Activated gamma-delta T cell (primary cell): ENCODE data around the gene SFT2D3.

Experiments
- DNase-seq: peaks from one replicate; lab custom pipeline; 2025; lab: John Stamatoyannopoulos, UW

The SFT2D3 gene

DNA sequence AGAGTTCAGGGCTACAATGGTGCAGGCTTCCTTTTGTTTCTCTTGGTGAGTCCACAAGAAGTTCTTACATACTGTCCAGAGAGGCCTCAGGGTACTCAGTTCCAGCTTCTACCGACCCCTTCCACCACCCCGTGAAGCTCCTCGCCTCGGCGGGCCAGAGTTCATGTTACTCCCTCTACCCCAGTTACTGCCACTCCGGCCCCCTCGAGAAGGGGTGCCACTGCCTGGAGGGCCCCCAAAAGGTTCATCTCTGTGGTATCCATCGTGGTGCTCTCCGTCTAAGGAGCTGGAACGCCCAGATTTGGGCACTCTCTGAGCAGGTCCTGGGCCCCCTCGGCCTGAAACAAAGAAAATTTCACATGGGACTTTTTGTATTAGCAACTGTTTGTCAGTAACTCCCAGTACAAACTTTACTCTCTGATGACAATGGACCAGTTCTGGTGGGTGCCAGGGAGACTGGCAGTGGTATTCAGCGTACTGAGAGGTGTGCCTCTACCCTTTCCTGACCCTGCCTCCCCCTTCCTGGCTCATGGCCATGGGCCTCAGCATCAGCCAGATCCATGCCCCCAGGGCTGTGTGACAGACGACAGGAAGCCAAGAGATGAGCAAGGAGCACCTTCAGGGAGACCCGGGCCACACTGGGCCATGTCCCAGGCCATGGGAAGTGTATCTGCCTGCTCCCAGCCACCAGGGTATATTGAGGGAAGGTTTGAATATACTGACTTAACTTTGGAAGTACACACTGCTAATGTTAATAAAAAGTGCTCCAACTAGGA is 5.1 kb downstream of the SFT2D3 start:
- no peak for DNase-seq

DNA sequence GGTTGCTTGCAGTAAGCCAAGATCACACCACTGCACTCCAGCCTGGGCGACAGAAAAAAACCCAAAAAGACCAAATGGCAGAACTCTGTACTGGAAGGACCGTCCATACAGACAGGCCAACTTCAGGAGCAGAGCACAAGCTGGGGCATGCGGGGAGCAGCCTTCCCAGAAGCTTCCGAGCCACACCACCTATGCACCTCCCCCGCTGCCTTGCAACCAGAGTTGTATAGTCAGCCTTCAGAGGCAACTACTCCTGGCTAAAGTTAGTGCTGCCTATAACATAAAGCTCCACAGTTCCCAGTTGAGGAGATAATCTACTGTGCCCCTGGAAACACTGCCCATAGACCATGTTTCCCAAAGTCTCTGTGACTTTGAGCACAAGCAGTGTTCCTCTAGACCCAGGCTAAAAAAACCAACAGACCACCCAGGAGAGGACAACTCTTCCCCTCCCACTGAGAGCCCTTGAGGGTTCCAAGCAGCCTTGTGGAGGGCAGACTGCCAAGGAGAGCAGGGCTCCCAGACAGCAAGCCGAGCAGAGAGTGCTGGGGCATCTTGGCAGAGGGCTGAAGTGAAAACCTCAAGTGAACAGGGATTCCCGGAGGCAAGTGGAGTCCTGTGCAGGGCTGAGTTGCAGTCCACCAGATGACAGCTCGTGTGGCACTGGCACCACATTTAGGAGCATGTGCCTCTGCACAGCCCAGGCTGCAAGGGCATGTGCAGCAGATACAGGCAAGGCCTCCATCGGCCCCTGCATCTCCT is 6.8 kb downstream of the SFT2D3 start:
- no peak for DNase-seq

DNA sequence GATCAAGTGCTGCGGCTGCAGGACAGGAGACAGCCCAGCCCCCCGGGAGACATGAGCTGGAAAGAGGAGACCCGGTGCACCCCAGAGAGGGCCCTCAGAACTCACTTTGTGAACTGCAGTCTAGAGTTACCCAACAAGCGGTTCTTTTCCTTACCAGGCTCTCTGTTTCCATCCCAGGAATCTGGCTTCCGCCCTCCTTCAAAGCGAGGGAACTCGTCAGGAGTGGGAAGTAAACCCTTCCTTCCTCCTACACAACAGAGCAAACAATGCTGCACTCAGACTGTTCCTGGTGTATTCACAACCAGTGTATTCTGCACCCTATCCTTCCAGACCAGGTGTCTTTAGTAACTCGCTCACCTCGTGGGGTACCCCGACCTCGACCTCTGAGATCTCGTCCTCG is 8.0 kb downstream of the SFT2D3 start:
- DNase-seq, result no peak

DNA sequence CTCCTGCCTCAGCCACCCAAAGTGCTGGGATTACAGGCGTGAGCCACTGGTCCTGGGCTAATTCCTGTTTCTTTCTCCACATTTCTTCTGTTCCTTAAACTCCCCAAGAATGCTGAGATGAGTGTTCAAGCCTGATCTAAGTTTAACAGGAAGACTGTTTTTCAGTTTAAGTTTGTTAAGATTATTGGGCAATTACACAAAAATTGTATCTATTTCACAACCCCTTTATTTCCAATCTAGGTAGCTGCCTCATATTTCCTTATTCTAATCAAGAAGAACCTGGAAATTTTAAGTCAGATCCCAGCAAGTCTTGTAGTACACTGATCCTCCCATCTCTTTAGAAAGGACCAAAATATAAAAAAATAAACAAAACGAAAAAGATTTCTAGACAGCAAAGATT is 11.7 kb downstream of the SFT2D3 start:
- no peak for DNase-seq

DNA sequence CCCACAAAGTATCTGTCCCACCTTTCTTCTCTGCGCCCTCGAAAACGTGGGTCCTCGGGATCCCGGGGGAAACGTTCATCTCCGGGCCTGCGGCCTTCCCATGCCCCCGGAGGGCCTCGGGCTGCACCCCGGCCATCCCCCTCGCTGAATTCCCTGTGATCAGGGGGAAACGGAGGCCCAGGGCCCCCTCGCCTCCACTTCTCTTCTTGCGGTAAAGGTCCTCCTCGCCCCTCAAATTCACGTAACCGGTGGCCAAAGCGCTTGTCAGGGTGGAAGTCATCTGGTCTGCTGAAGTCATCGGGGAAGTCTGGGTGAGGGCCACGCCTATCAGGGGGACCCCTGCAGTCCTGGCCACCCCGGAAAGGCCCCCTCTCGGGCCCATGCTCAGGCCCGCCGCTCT is 12.3 kb downstream of the SFT2D3 start:
- DNase-seq, result no peak

DNA sequence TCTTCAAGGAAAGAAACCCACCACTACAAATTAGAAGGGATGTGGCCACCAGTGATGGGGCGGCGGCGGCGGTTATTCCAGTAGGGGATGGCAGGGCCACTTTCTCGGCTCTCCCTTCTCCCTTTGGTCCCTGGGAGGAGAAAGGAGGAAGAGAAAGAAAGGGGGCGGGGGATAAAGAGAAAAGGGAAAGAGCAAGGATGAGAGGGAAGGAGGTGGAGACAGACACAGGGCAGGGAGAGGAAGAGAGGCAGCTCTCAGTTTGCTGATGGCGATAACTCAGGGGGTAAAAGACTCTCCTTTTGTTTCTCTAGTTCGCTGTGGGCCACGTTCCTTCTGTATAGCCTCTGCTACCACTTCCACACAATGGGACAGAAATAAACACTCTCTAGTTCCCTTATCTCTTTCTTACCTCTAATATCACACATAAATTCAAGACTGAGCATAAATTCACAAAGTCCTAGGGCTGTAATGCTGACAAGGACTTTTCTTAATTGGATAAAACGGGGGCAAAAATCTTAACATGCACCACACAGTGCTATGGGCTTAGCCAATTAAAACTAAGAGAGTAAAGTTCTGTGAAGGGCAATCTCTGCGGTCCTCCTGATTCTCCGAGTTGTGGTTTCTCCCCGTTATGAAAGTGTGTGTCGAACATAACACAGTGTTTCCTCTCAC is 14.6 kb downstream of the SFT2D3 start:
- DNase-seq, result no peak

DNA sequence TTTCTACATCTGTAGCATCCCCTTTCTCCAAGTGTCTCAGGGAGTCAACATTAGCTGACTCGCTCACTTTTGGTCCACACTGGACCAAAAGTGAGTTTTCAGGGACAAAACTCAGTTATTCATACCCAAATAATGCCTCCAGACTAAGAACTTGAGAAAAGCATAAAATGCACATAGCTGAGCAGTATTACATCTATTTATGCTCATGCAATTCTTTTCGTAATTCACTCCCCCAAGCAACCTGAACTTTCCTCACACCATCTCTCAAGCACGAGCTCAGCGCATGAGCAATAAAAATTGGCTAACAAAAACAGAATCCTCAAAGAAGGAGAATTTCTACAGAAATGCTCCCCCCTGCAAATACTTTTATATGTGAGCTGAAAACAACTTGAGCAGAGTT is 17.0 kb downstream of the SFT2D3 start:
- no peak for DNase-seq

DNA sequence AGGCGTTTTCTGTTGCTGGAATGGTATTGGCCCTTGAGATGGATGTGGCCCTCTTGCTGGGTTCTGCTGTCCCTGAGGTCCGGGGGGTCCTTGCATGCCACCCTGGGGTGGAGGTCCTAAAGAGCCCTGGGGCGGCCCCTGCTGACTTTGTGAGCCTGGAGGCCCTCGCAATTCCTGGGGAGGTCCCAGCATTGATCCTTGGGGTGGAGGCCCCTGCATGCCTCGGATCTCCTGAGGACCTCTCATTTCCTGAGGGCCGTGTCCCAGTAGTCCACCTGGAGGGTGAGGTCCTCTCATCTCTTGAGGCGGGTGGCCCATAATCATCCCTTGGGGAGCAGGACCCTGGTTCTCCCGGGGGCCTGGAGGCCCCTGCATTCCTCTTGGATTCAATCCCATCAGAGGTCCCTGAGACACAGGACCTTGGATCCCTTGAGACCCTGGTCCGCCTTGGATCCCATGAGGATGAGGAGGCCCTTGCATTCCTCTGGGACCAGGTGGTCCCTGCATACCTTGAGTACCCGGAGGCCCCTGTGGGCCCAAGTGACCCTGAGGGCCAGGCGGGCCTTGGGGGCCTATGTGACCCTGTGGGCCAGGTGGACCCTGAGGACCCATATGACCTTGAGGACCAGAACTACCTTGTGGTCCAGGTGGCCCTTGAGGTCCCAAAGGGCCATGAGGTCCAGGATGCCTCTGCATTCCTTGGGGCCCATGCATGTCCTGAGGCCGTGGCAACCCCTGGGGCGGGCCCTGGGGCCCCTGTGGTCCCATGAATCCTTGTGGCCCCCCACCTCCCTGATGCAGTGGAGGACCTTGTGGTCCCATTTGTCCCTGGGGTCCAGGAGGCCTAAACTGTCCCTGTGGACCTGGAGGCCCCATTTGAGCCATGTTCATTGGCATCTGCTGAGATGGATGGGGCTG is 18.3 kb downstream of the SFT2D3 start:
- no peak for DNase-seq

DNA sequence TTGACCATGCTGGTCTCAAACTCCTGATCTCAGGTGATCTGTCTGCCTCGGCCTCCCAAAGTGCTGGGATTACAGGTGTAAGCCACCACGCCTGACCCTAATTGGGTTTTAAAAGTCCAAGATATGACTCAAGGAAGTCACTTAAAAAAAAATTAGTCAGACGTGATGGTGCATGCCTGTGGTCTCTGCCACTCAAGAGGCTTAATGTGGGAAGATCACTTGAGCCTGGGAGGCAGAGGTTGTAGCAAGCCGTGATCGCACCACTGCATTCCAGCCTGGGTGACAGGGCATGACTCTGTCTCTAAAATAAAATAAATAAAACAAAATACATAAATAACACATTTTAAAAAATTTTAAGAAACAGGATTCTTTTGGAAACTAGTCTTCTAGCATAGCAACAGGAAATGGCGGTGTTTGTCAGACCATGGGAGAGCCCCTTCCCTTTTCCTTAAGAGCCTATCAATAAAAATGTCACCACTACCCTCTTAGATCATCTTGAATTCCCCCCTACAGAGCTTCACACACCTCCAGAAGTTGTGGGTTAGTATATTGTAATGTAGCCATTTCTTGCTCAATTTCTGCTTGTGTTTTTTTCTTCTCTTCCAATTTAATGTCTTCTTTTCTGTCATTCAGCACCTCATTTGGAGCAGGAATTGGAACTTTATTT is 20.1 kb downstream of the SFT2D3 start:
- no peak for DNase-seq

DNA sequence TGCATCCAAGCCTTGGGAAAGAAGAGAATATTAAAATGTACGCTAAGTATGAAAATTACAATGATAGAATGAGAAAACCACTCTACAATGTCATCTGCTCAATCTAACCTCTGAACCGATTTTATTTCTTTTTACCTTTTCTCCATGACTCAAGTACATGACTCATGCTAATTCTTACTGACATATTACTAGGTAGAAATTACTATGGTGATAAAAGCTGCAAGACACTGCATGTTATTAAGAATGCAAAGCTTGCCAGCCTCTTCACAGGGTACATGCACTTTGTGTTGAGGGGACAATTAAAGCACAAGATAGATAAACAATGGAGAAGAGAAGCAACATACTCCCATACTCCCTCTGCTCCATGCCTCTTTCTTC is 20.7 kb downstream of the SFT2D3 start:
- DNase-seq, result no peak

DNA sequence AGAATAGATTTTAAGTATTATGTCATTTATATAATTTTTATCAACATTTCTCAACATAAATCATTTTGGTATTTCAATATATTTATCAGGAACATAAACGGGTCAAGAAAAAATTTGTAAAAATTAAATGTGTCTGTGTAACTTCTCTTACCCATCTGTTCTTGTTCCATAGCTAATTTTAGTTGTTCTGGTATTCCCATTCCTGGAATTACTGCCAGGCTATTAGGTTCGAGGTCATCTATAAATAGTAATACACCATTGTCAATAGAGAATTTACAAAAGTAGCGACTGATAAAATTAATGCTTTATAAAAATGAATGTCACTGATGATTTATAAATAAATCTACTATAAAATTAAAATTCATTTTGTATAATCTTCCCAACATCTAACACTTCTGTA is 21.5 kb downstream of the SFT2D3 start:
- no peak for DNase-seq

DNA sequence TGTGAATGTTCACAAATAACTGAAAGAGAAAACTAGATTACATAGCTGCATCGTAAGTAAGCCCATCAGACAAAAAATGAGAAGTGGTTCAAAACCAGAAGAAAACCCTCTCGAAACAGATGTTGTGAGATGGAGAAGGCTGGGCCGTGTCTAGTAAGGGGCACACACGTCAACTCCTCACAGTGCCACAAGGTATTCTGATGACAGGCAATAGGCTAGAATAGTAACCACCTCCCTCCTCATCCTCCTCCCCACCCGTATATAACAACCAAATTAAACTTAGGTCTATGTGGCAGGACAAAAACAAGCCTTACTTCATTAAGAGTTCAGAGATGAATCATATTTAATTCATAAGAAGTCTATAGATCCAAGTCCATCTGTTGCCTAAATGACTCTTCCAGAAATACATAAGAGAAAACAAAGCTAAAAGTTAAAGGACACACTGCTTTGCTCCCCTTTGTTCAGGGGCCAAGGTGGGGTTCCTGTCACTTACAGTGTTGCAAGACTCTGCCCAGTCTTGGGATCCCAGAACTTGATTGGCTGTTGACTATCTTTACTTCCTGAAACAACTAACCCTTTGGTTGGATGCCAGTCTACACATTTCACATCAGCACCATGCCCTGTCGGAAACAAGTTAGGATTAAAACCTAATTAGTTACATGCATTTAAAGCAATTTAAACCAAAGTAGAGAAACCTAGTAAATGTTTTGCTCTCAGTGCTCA is 25.0 kb downstream of the SFT2D3 start:
- DNase-seq, result no peak

DNA sequence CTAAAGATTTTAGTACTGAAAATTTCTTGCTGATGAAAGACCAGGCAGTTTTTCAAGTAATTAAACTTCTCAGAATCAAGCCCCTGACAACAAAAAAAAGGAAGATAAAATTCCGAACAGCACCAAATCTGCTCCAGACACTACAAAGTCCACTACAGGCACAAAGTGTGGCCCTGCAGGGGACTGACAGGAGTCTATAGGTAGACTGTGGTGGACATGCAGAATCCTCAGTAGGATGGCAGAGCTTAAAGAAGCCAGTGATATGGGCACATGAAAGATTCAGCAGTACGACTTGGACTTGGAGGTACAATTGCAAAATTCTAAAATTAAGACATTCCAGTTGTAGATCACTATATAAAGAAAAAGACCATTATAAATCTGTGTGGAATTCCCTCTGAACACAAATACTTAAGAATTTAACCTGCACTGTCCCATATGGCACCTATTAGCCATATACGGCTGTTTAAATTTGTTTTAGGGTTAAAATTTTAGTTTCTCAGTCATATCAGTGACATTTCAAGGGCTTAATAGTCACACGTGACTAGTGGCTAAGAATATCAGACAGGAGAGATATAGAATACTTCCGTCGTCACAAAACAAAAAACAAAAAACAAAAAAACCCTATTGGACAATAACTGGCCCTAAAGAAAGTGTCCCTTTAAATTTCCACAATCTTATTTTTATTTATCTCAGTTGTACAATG is 32.0 kb downstream of the SFT2D3 start:
- DNase-seq, result no peak

DNA sequence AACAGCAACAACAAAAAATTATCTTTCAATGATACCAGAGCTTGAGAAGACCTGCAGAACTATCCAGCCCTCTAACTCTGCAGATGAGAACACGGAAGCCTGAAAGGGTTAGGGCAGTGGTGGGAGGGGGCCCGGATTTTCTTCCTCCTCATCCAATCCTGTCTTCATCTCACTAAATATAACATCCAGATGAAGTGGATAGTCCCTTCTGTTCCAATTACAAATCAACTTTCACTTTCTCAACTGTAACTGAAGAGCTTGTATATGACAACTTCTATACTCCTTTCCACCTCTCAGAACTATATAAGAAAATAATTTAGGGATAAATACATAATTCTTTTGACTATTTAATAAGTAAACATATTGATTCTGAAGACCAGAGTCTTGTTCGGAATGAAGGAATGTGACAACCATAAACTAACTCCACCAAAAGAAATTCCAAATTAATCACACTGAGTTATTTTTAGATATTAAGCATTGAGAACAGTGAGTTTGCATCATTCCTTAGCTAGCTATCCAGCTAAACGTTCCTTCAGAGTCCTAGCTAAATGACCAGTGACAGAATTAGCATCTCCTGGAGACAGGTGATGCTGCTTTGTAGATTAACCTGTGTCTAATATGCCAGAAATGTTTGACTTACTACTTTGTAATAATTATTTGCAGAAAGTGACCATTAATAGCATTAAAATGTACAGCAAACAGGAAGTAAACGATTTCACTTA is 32.7 kb downstream of the SFT2D3 start:
- DNase-seq, result no peak

DNA sequence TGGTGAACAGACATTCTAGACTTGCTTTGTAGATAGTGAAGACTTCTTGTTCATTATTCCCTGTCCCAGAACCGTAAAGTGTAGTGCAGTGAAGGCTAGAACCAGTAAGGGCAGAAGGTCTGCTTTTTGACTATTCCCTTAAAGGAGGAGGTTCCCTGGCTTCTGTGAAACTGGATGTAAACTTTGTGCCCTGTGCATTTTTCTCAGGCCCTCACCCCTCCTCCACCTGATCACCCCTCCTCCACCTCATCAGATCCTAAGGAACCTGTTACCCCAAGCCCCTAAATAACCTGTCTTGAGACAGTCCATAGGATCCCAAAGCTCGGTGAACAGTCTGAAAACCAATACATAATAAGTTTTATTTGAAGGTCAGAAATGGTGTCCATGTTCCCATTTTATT is 33.7 kb downstream of the SFT2D3 start:
- no peak for DNase-seq

DNA sequence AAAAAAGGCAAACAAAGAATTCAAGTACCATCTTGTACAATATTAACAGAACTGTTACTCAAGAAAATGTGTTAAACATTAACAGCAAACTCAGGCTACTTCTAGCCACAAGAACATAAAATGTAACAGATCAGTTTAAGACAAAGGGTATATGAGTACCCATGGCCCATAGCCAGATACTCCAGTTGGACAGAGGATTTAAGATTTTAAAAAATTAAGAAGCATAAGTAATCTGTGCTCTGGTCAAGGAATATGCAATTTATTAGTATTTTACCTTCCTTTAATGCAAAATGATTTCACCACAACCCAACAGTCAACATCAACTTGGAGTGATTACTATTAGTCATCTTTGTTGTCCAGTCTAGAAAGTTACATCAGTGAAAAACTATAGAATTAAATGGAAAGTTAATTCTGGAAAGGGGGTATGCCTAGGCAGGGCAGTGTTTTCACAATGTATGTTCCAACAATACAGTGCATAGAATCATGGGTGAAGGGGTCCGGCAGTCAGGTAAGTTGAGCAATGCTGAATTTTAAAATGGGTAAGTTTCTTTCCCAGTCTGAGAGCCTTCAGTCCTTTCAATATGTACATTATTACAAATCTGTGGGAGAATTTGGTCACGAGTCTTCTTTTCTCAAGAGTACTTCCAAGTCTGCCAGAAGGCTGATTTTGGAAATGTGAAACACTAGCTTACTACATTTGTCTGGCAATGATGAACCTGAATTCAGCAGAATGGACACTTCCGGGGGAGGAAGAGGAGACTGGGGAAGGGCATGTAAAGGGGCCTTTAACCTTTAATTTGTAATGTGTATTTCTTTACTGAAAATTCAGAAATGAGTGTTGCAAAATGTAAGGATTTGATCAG is 34.5 kb downstream of the SFT2D3 start:
- no peak for DNase-seq

DNA sequence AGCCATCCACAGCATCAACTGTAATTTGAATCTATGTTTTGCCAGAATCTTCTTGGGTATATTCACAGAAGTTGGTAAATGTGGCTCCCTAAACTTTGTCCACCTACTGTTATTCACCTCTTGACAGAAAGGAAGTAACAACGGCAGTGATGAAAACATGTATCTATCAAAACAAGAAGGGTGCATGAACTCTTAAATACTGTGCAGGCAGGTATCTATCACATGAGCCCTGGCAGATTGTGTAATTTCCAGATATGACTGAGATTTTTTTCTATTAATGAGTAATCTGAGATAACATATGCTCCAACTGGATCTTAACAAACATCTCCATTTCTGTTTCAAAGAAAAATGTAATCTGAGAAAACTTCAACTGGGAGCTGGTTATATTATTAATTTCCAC is 36.6 kb downstream of the SFT2D3 start:
- no peak for DNase-seq

DNA sequence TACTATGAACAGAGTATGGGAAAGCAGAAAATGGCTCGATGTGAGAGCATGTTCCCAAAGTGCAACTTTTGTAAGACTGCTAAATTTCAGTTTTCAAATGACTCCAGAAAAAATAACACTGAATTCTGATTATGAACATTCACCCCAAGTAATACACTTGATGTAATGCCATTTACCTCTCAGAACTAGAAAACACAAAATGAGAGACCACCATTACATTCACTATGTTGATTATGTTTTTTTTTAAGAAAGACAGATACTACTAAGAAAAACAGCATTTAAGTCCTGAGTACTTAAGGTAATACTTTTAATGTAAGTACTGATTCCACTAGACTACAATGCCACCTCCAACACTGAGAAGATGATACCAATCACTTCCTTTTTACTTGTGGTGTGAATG is 38.5 kb downstream of the SFT2D3 start:
- no peak for DNase-seq
